Brain microvascular endothelial cell (primary cell): Measurements from ENCODE around the gene PGBD1.
A peak's percentile ranks its signal among the peaks of the same experiment; 100 is the strongest.

Experiments used
- DNase-seq: peaks from one replicate; pipeline ENCODE4 v3.0.0-alpha.2; 2020
- H3K27ac ChIP-seq: fragments of 250-450 bp; sonication (Bioruptor Pico); 2 replicates; pipeline ENCODE4 v1.5.1; 2020; ENCODE audit warnings: mild to moderate bottlenecking, moderate library complexity
- H3K27me3 ChIP-seq: fragments of 250-450 bp; sonication (Bioruptor Pico); replicated peaks from 2 replicates; pipeline ENCODE4 v1.5.1; 2020; ENCODE audit warnings: mild to moderate bottlenecking
- H3K36me3 ChIP-seq: fragments of 250-450 bp; sonication (Bioruptor Pico); replicated peaks from 2 replicates; pipeline ENCODE4 v1.5.1; 2020; ENCODE audit warnings: mild to moderate bottlenecking
- H3K4me3 ChIP-seq: 2 replicates; pipeline ENCODE4 v1.5.1; 2011; ENCODE audit warnings: low read depth, mild to moderate bottlenecking, control low read depth, low read length, moderate library complexity
- in situ Hi-C: cut with HindIII; loops from 2 replicates; pipeline ENCODE4 v1.10.0; 2017; ENCODE audit warnings: low sequenced_read_pairs, low pct_ligation_motif_present
- TF ChIP-seq, protein P1 (sequence below): IDR thresholded peaks from 2 replicates; pipeline ENCODE4 v1.5.1; 2011; ENCODE audit warnings: low read depth, mild to moderate bottlenecking, moderate library complexity, low read length, control low read depth, inconsistent platforms; ENCODE audit errors: missing control alignments

Gene PGBD1

DNA sequence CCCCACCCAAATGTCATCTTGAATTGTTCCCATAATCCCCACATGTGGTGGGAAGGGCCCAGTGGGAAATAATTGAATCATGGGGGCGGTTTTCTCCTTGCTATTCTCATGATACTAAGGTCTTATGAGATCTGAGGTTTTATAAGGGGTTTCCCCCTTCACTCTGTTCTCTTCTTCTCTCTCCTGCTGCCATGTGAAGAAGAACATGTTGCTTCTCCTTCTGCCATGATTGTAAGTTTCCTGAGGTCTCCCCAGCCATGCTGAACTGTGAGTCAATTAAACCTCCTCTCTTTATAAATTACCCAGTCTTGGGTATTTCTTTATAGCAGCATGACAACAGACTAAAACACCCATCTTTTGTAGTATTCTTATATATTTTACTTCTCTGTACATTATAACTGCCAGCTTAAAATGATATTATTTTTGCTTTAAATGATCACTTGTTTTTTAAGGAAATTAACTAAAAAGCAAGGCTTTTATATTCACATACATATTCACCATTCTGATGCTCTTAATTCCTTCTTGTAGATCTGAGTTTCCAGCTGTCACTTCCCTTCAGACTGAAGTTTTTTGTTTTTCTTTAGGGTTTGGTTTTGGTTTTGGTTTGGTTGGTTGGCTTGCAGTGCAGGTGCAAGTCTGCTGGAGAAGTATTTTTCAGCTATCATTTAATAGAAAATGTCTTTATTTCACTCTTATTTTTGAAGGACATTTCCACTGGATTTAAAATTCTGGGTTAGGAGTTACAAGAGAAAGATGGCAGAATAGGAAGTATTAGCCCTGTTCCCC is 59.1 kb downstream of the PGBD1 start:
- DNase-seq = no peak
- no peaks in the 10 kb centered on the region for H3K36me3 ChIP-seq
- H3K4me3 ChIP-seq = no peak overlapping the region
- no peaks in the 10 kb centered on the region for H3K27me3 ChIP-seq
- no peak overlapping the region for H3K27ac ChIP-seq
- TF ChIP-seq, protein P1, sequence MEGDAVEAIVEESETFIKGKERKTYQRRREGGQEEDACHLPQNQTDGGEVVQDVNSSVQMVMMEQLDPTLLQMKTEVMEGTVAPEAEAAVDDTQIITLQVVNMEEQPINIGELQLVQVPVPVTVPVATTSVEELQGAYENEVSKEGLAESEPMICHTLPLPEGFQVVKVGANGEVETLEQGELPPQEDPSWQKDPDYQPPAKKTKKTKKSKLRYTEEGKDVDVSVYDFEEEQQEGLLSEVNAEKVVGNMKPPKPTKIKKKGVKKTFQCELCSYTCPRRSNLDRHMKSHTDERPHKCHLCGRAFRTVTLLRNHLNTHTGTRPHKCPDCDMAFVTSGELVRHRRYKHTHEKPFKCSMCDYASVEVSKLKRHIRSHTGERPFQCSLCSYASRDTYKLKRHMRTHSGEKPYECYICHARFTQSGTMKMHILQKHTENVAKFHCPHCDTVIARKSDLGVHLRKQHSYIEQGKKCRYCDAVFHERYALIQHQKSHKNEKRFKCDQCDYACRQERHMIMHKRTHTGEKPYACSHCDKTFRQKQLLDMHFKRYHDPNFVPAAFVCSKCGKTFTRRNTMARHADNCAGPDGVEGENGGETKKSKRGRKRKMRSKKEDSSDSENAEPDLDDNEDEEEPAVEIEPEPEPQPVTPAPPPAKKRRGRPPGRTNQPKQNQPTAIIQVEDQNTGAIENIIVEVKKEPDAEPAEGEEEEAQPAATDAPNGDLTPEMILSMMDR = no peak
- in situ Hi-C loops = no loop called here

DNA sequence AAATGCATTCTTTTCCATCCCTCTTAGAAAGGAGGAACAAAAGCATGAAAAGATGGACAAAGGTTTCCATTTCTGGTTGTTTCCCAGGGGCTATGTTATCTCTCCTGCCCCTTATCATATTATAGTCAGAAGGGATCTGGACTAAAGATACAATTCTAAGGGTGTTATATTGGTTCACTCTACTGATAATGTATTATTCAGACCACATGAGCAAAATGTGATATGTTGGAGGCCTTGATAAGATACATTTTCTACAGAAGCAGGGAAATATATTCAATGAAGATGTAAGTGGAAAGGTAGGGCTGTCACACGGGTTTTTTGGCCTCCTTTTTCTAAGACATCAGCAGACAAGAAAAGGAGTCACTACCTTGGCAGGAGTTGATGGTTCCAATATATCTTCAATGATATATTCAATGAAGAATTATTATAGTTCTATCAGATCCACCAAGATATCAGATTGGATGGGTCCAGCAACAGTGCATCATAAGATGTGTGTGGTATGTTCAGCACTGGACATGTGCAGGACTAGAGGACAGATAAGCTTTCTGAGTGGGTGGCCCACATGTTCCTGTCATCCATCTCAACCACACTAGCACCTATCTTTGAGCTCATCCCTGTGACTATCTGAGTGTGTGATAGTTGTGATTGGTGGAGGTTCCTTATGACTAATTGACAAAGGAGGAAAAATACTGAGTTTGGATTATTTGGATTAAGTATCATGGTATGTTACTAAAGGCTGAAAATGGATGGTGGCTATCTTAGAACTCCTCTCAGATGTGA is 62.7 kb downstream of the PGBD1 start:
- Histone ChIP-seq H3K36me3 (no peaks in the 10 kb centered on the region), H3K4me3 (no peak overlapping the region), H3K27me3 (peaks cover 7% of the 10 kb centered on the region), H3K27ac (no peak overlapping the region)
- DNase-seq = no peak
- in situ Hi-C loops = no loop called here
- TF ChIP-seq, protein P1 = no peak

DNA sequence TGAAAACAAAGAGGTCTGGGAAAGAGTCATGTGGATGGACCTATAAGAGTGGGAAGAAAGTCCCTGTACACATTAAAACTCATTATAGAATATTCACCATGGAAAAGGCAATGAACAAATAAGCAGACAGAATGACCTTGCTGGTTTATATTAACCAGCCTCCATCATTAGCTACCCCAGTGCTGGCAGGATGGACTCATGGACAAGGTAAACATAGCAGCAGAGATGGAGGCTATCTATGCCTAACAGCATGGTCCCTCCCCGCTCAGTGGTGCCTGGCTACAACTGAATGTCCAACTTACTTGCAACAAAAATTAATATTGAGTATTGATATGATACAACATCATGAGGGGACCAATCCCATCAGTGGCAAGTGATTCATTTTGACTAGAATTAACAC is 63.8 kb downstream of the PGBD1 start:
- Histone ChIP-seq H3K27ac (no peak overlapping the region), H3K4me3 (no peak overlapping the region), H3K36me3 (no peaks in the 10 kb centered on the region), H3K27me3 (peaks cover 7% of the 10 kb centered on the region)
- DNase-seq = no peak
- TF ChIP-seq, protein P1 = no peak
- in situ Hi-C loops = no loop called here

DNA sequence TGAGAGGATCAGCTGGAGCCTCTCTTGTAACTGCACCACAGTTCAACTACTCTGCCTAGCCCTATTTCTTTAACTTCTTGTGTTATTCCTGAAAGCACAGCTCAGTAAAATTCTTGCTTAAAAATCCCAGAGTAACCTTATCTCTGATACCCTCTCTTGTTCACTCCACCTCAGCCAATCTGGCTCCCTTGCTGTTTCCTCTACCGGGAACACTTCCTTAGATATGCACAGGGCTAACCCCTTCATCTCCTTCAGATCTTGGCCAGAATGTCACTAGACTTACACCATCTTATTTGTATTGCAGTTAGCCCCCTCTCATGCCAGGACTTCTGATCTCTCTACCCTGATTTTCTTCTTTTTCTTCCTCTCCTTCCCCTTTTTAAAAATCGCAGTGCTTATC is 65.7 kb downstream of the PGBD1 start:
- H3K27ac ChIP-seq = no peak overlapping the region
- no peaks in the 10 kb centered on the region for H3K36me3 ChIP-seq
- no peak overlapping the region for H3K4me3 ChIP-seq
- peaks cover 7% of the 10 kb centered on the region for H3K27me3 ChIP-seq
- in situ Hi-C loops = no loop called here
- TF ChIP-seq, protein P1 = no peak
- DNase-seq = no peak

DNA sequence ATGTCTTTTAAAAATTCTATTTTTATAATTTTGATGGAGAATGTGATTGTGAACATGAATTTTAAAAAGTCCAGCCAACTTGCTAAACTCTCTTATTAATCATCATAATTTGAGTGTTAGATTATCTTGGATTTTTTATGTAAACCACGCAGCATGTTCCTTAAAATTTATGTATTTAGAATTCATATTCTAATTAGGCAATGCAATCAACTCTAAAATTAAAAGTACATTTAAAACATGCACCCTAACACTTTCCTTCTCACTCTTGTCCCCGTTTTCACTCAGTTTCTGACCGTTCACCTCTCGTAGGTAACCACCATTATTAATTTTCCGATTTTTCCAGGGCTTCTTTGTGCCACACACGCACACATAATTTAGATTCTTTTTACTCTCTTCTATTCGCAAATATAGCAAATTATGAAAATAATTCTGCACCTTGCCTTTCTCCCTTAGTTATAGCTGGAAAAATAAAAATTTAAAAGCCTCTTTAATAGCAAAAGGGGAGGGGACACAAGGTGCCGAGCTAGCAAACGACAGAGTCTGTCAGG is 68.0 kb downstream of the PGBD1 start:
- no peaks in the 10 kb centered on the region for H3K36me3 ChIP-seq

More for the DNA sequence above, 68.0 kb downstream of the PGBD1 start:
- TF ChIP-seq, protein P1 = no peak
- H3K4me3 ChIP-seq = peak overlapping the region; percentile 83
- no peak for DNase-seq
- H3K27ac ChIP-seq = peak overlapping the region; percentile 43
- peaks cover 7% of the 10 kb centered on the region for H3K27me3 ChIP-seq
- in situ Hi-C loops = no loop called here
